ENCODE results near the gene OTOP2. TPM values are rescaled to one million over a fixed set of nuclear protein-coding genes. Genes with fewer than 3 reads are reported as not detected.

Gene OTOP2
- total and polyA plus RNA-seq, 2 experiments from 2014 or later = not detected

GRCh38 chr17:74898376-74898946, 25.6 kb upstream of the OTOP2 start:
- in situ Hi-C loops (cut with MboI) = no loop called here
- no peaks in the 10 kb centered on the region for H3K79me2 ChIP-seq (ENCODE audit: insufficient read depth)
- 71 to 74% methylated on average over 11 of the region's 11 CpGs for WGBS, 2 experiments (ENCODE audit: low coverage in 1 of 2, low lambda C conversion rate in 2 of 2, missing lambda C conversion rate in 2 of 2)
- H3K4me1 ChIP-seq (ENCODE audit: insufficient read depth) = no peaks in the 10 kb centered on the region
- no peaks in the 10 kb centered on the region for H3K36me3 ChIP-seq (ENCODE audit: low read depth)
- H4K20me1 ChIP-seq (ENCODE audit: insufficient read depth) = no peaks in the 10 kb centered on the region
- H2AFZ ChIP-seq = no peak overlapping the region
- H3K9me3 ChIP-seq (ENCODE audit: low read depth) = no peaks in the 10 kb centered on the region
- H3K4me3 ChIP-seq = no peak overlapping the region
- no peak for DNase-seq
- H3K9me2 ChIP-seq (ENCODE audit: insufficient read depth) = no peaks in the 10 kb centered on the region
- no peak overlapping the region for H3K27ac ChIP-seq
- H3K27me3 ChIP-seq (replicated peaks; ENCODE audit: insufficient read depth) = peaks cover 55% of the 10 kb centered on the region
- H3K4me2 ChIP-seq (ENCODE audit: unreplicated experiment) = no peak overlapping the region
- no peak overlapping the region for H3K9ac ChIP-seq
- H3F3A ChIP-seq (ENCODE audit: insufficient read depth) = no peaks in the 10 kb centered on the region
- no peak for TF ChIP-seq EZH2phosphoT487 (IDR thresholded peaks at IDR 0.05; ENCODE audit: insufficient read depth, low read depth)
- no peak for TF ChIP-seq EZH2 (IDR thresholded peaks at IDR 0.05; ENCODE audit: insufficient read depth, poor library complexity, severe bottlenecking)

GRCh38 chr17:74900208-74900607, 23.9 kb upstream of the OTOP2 start:
- DNase-seq = no peak
- H3K4me2 ChIP-seq (ENCODE audit: unreplicated experiment) = no peak overlapping the region
- no peak overlapping the region for H3K9ac ChIP-seq
- H3K27me3 ChIP-seq (replicated peaks; ENCODE audit: insufficient read depth) = peaks cover 44% of the 10 kb centered on the region
- no peak overlapping the region for H3K4me3 ChIP-seq
- 76 to 84% methylated on average over 8 of the region's 8 CpGs for WGBS, 2 experiments (ENCODE audit: low coverage in 1 of 2, low lambda C conversion rate in 2 of 2, missing lambda C conversion rate in 2 of 2)
- no peaks in the 10 kb centered on the region for H3K9me2 ChIP-seq (ENCODE audit: insufficient read depth)
- in situ Hi-C loops (cut with MboI) = no loop called here
- no peak for TF ChIP-seq EZH2 (IDR thresholded peaks at IDR 0.05; ENCODE audit: insufficient read depth, poor library complexity, severe bottlenecking)
- TF ChIP-seq EZH2phosphoT487 (IDR thresholded peaks at IDR 0.05; ENCODE audit: insufficient read depth, low read depth) = no peak
- H3K36me3 ChIP-seq (ENCODE audit: low read depth) = no peaks in the 10 kb centered on the region
- H3K79me2 ChIP-seq (ENCODE audit: insufficient read depth) = no peaks in the 10 kb centered on the region
- H3K4me1 ChIP-seq (ENCODE audit: insufficient read depth) = no peaks in the 10 kb centered on the region
- no peaks in the 10 kb centered on the region for H4K20me1 ChIP-seq (ENCODE audit: insufficient read depth)
- no peaks in the 10 kb centered on the region for H3K9me3 ChIP-seq (ENCODE audit: low read depth)
- no peaks in the 10 kb centered on the region for H3F3A ChIP-seq (ENCODE audit: insufficient read depth)
- H2AFZ ChIP-seq = no peak overlapping the region
- H3K27ac ChIP-seq = no peak overlapping the region

- TF ChIP-seq EZH2 (IDR thresholded peaks at IDR 0.05; ENCODE audit: insufficient read depth, poor library complexity, severe bottlenecking) (no peak), EZH2phosphoT487 (IDR thresholded peaks at IDR 0.05; ENCODE audit: insufficient read depth, low read depth) (no peak)
- in situ Hi-C loops (cut with MboI) = no loop called here
- Histone ChIP-seq H3K36me3 (ENCODE audit: low read depth) (no peaks in the 10 kb centered on the region), H3K4me1 (ENCODE audit: insufficient read depth) (no peaks in the 10 kb centered on the region), H3K9ac (no peak overlapping the region), H3K9me3 (ENCODE audit: low read depth) (no peaks in the 10 kb centered on the region), H3K27ac (no peak overlapping the region), H3F3A (ENCODE audit: insufficient read depth) (no peaks in the 10 kb centered on the region), H3K79me2 (ENCODE audit: insufficient read depth) (no peaks in the 10 kb centered on the region), H3K4me2 (ENCODE audit: unreplicated experiment) (no peak overlapping the region), H3K4me3 (no peak overlapping the region), H4K20me1 (ENCODE audit: insufficient read depth) (no peaks in the 10 kb centered on the region), H3K9me2 (ENCODE audit: insufficient read depth) (no peaks in the 10 kb centered on the region), H3K27me3 (replicated peaks; ENCODE audit: insufficient read depth) (peaks cover 32% of the 10 kb centered on the region), H2AFZ (no peak overlapping the region)
- no peak for DNase-seq
- WGBS, 2 experiments (ENCODE audit: low coverage in 1 of 2, low lambda C conversion rate in 2 of 2, missing lambda C conversion rate in 2 of 2) = 52 to 54% methylated on average over 14 of the region's 14 CpGs
These were observed 22.5 kb upstream of the OTOP2 start for GRCh38 chr17:74901353-74902135.

- TF ChIP-seq EZH2phosphoT487 (IDR thresholded peaks at IDR 0.05; ENCODE audit: insufficient read depth, low read depth) = no peak
- TF ChIP-seq EZH2 (IDR thresholded peaks at IDR 0.05; ENCODE audit: insufficient read depth, poor library complexity, severe bottlenecking) = no peak
- Histone ChIP-seq H3K27me3 (replicated peaks; ENCODE audit: insufficient read depth) (peaks cover 21% of the 10 kb centered on the region; the same call in 1 of the 2 replicates), H3K4me2 (ENCODE audit: unreplicated experiment) (no peak overlapping the region), H2AFZ (no peak overlapping the region), H3K4me1 (ENCODE audit: insufficient read depth) (no peaks in the 10 kb centered on the region), H3F3A (ENCODE audit: insufficient read depth) (no peaks in the 10 kb centered on the region), H3K27ac (no peak overlapping the region), H3K4me3 (no peak overlapping the region), H3K9ac (no peak overlapping the region), H3K79me2 (ENCODE audit: insufficient read depth) (no peaks in the 10 kb centered on the region), H3K36me3 (ENCODE audit: low read depth) (no peaks in the 10 kb centered on the region), H3K9me3 (ENCODE audit: low read depth) (no peaks in the 10 kb centered on the region), H3K9me2 (ENCODE audit: insufficient read depth) (no peaks in the 10 kb centered on the region), H4K20me1 (ENCODE audit: insufficient read depth) (no peaks in the 10 kb centered on the region)
- no peak for DNase-seq
- in situ Hi-C loops (cut with MboI) = no loop called here
- 60 to 65% methylated on average over 9 of the region's 9 CpGs for WGBS, 2 experiments (ENCODE audit: low coverage in 1 of 2, low lambda C conversion rate in 2 of 2, missing lambda C conversion rate in 2 of 2)
These were observed 21.0 kb upstream of the OTOP2 start for GRCh38 chr17:74903034-74903433.
